Osteoblast (primary cell): ENCODE results near the gene EVI5L. TPM values are rescaled to one million over a fixed set of nuclear protein-coding genes. Genes with fewer than 3 reads are reported as not detected.
"Not testable (repeated sequence)": the region's sequence is repeated elsewhere in the genome, so short reads cannot be mapped to it uniquely, and the experiment has no call there.

Experiments used
- DNase-seq: peaks from one replicate; pipeline ENCODE4 v3.0.0; 2011; ENCODE audit warnings: low spot score, mixed read lengths; ENCODE audit not compliant: insufficient read length; ENCODE audit errors: missing footprints
- H2AFZ ChIP-seq: 2 replicates; pipeline ENCODE4 v1.6.0; 2011; ENCODE audit warnings: mild to moderate bottlenecking, low read length
- H3K27ac ChIP-seq: 2 replicates; pipeline ENCODE4 v1.5.1; 2011; ENCODE audit warnings: mild to moderate bottlenecking, low read depth, low read length, moderate library complexity
- H3K27me3 ChIP-seq: 2 replicates; pipeline ENCODE4 v1.6.0; 2012; ENCODE audit warnings: mild to moderate bottlenecking, control low read depth, inconsistent platforms, low read length, moderate library complexity; ENCODE audit not compliant: insufficient read depth
- H3K36me3 ChIP-seq: 2 replicates; pipeline ENCODE4 v1.5.1; 2011; ENCODE audit warnings: mild to moderate bottlenecking, low read length, control low read depth, moderate library complexity; ENCODE audit not compliant: insufficient read depth
- H3K4me1 ChIP-seq: 2 replicates; pipeline ENCODE4 v1.5.1; 2011; ENCODE audit warnings: mild to moderate bottlenecking, low read length, control low read depth, moderate library complexity; ENCODE audit not compliant: insufficient read depth
- H3K4me2 ChIP-seq: 2 replicates; pipeline ENCODE4 v1.6.0; 2011; ENCODE audit warnings: mild to moderate bottlenecking, low read length; ENCODE audit not compliant: insufficient read depth
- H3K4me3 ChIP-seq: fragments of 200-600 bp; sonication (generic); 3 replicates; pipeline ENCODE4 v1.5.1; 2012; ENCODE audit warnings: mild to moderate bottlenecking, low read length, inconsistent platforms; ENCODE audit not compliant: insufficient read depth
- H3K79me2 ChIP-seq: 2 replicates; pipeline ENCODE4 v1.6.0; 2012; ENCODE audit warnings: mild to moderate bottlenecking, low read length, control low read depth, inconsistent platforms; ENCODE audit not compliant: insufficient read depth
- H3K9me3 ChIP-seq: 2 replicates; pipeline ENCODE4 v1.5.1; 2011; ENCODE audit warnings: low read depth, low read length, control low read depth
- H4K20me1 ChIP-seq: 2 replicates; pipeline ENCODE4 v1.6.0; 2012; ENCODE audit warnings: mild to moderate bottlenecking, low read length, control low read depth; ENCODE audit not compliant: insufficient read depth
- CTCF ChIP-seq: IDR thresholded peaks from 2 replicates; pipeline ENCODE4 v1.5.1; 2011; ENCODE audit warnings: mild to moderate bottlenecking, low read depth, low read length, moderate library complexity; ENCODE audit errors: extremely low read depth
- total RNA-seq: library from RNA; depleted of rRNA; stranded (reverse); fragments of >200 nt; gene quantifications from 2 replicates; pipeline ENCODE4 v1.2.3, GENCODE V29; 2012

EVI5L gene
- total RNA-seq, 1 donor: 26.1 TPM

GRCh38 chr19:7789447-7789846 lies 40.6 kb upstream of the EVI5L start:
- no peak overlapping the region for H3K4me2 ChIP-seq

GRCh38 chr19:7790416-7790815 lies 39.6 kb upstream of the EVI5L start:
- DNase-seq: no peak
- H3K4me3 ChIP-seq: no peak overlapping the region
- no peaks in the 10 kb centered on the region for H3K4me1 ChIP-seq
- no peaks in the 10 kb centered on the region for H4K20me1 ChIP-seq
- no peaks in the 10 kb centered on the region for H3K9me3 ChIP-seq
- H3K79me2 ChIP-seq: no peaks in the 10 kb centered on the region
- H3K4me2 ChIP-seq: no peak overlapping the region
- no peak for TF ChIP-seq CTCF
- H3K27ac ChIP-seq: no peak overlapping the region
- no peak overlapping the region for H2AFZ ChIP-seq
- no peaks in the 10 kb centered on the region for H3K36me3 ChIP-seq
- H3K27me3 ChIP-seq: peaks cover 23% of the 10 kb centered on the region

More at GRCh38 chr19:7789447-7789846, 40.6 kb upstream of the EVI5L start:
- Histone ChIP-seq H2AFZ (no peak overlapping the region), H3K27me3 (peaks cover 23% of the 10 kb centered on the region), H3K36me3 (no peaks in the 10 kb centered on the region), H3K27ac (no peak overlapping the region), H3K79me2 (no peaks in the 10 kb centered on the region), H3K9me3 (no peaks in the 10 kb centered on the region), H3K4me1 (no peaks in the 10 kb centered on the region), H4K20me1 (no peaks in the 10 kb centered on the region), H3K4me3 (no peak overlapping the region)
- TF ChIP-seq CTCF: no peak
- no peak for DNase-seq

GRCh38 chr19:7792281-7792680 lies 37.7 kb upstream of the EVI5L start:
- no peaks in the 10 kb centered on the region for H3K4me1 ChIP-seq
- H3K79me2 ChIP-seq: no peaks in the 10 kb centered on the region
- H3K9me3 ChIP-seq: no peaks in the 10 kb centered on the region
- no peak overlapping the region for H3K27ac ChIP-seq
- no peak for TF ChIP-seq CTCF
- H3K27me3 ChIP-seq: peaks cover 27% of the 10 kb centered on the region
- H2AFZ ChIP-seq: no peak overlapping the region
- H3K4me3 ChIP-seq: no peak overlapping the region
- H4K20me1 ChIP-seq: no peaks in the 10 kb centered on the region
- H3K36me3 ChIP-seq: no peaks in the 10 kb centered on the region
- DNase-seq: no peak
- H3K4me2 ChIP-seq: no peak overlapping the region

- not testable (repeated sequence) for H2AFZ ChIP-seq, DNase-seq, H3K36me3 ChIP-seq, H3K9me3 ChIP-seq, H3K4me3 ChIP-seq, H3K4me1 ChIP-seq, H3K4me2 ChIP-seq, H4K20me1 ChIP-seq, H3K27ac ChIP-seq, H3K79me2 ChIP-seq
- H3K27me3 ChIP-seq: peaks cover 27% of the 10 kb centered on the region
Measured at GRCh38 chr19:7792701-7793100, 37.3 kb upstream of the EVI5L start.
